Activated B cell treated with CpG ODN at 0.5 μM for 24 hours (primary cell): ENCODE results near the gene ATP8B1. TPM values are rescaled to one million over a fixed set of nuclear protein-coding genes. Genes with fewer than 3 reads are reported as not detected.

Experiments
- ATAC-seq: fragments of 200-7000 bp; cut with Tn5 transposase; one replicate; pipeline ENCODE4 v1.10.0; 2021; ENCODE audit warnings: low read depth, mild to moderate bottlenecking, moderate library complexity
- CTCF ChIA-PET: fragments of 350-600 bp; sonication (Branson Sonifier 250); formaldehyde crosslinking; loops from one replicate; lab custom pipeline; 2021; ENCODE audit warnings: antibody characterized with exemption; lab: Charles Lee
- POLR2A ChIA-PET: fragments of 350-600 bp; sonication (Branson Sonifier 250); formaldehyde crosslinking; loops from one replicate; lab custom pipeline; 2021; ENCODE audit warnings: antibody characterized with exemption; lab: Charles Lee
- DNase-seq: peaks from one replicate; pipeline ENCODE4 v3.0.0; 2022
- H3K27ac Mint-ChIP-seq: one replicate; pipeline ENCODE4 v1.8.0; 2020; ENCODE audit warnings: mixed read lengths
- H3K27me3 Mint-ChIP-seq: one replicate; pipeline ENCODE4 v1.8.0; 2021; ENCODE audit warnings: mixed read lengths
- H3K36me3 Mint-ChIP-seq: one replicate; pipeline ENCODE4 v1.8.0; 2021; ENCODE audit warnings: low read depth, mixed read lengths
- H3K4me1 Mint-ChIP-seq: one replicate; pipeline ENCODE4 v1.8.0; 2021; ENCODE audit warnings: mixed read lengths
- H3K4me3 Mint-ChIP-seq: one replicate; pipeline ENCODE4 v1.8.0; 2020; ENCODE audit warnings: mild to moderate bottlenecking, mixed read lengths
- H3K9me3 Mint-ChIP-seq: one replicate; pipeline ENCODE4 v1.8.0; 2020; ENCODE audit warnings: mixed read lengths
- CTCF ChIP-seq: fragments of 200-600 bp; IDR thresholded peaks from one replicate; pipeline ENCODE4 v1.8.0; 2022; ENCODE audit warnings: antibody characterized with exemption, mild to moderate bottlenecking
- intact Hi-C: fragments of 100-400 bp; cut with micrococcal nuclease; formaldehyde crosslinking; loops from one replicate; pipeline ENCODE4 v1.15.1; 2024
- total RNA-seq: library from RNA; stranded (reverse); gene quantifications from 2 replicates; pipeline ENCODE4 v1.2.3, GENCODE V29; 2022

The ATP8B1 gene
- total RNA-seq, 1 donor from 2014 or later: 0.69 TPM

- ChIA-PET CTCF (no interaction called here), POLR2A (no interaction called here)
- Mint-ChIP-seq H3K9me3 (peaks cover 5% of the 10 kb centered on the region), H3K27me3 (no peaks in the 10 kb centered on the region), H3K4me3 (no peak overlapping the region), H3K27ac (peak overlapping the region; percentile 57), H3K36me3 (peaks cover 12% of the 10 kb centered on the region), H3K4me1 (peaks cover 49% of the 10 kb centered on the region)
- no peak for DNase-seq
- no peak for TF ChIP-seq CTCF
- no peak for ATAC-seq
- intact Hi-C loops: no loop called here
Observed at GRCh38 chr18:57691363-57691762, 111.8 kb downstream of the ATP8B1 start.

- Mint-ChIP-seq H3K9me3 (peaks cover 5% of the 10 kb centered on the region), H3K36me3 (peaks cover 14% of the 10 kb centered on the region), H3K4me3 (no peak overlapping the region), H3K27me3 (no peaks in the 10 kb centered on the region), H3K27ac (no peak overlapping the region), H3K4me1 (peaks cover 62% of the 10 kb centered on the region)
- intact Hi-C loops: no loop called here
- TF ChIP-seq CTCF: no peak
- DNase-seq: no peak
- POLR2A ChIA-PET: no interaction called here
- no peak for ATAC-seq
- CTCF ChIA-PET: no interaction called here
Observed at GRCh38 chr18:57687970-57688369, 115.1 kb downstream of the ATP8B1 start.

GRCh38 chr18:57683470-57683869, 119.6 kb downstream of the ATP8B1 start:
- Mint-ChIP-seq H3K9me3 (peaks cover 5% of the 10 kb centered on the region), H3K27ac (no peak overlapping the region), H3K27me3 (no peaks in the 10 kb centered on the region), H3K36me3 (peaks cover 9% of the 10 kb centered on the region), H3K4me1 (peaks cover 49% of the 10 kb centered on the region), H3K4me3 (no peak overlapping the region)
- TF ChIP-seq CTCF: no peak
- DNase-seq: no peak
- no peak for ATAC-seq
- CTCF ChIA-PET: no interaction called here
- intact Hi-C loops: no loop called here
- POLR2A ChIA-PET: no interaction called here

GRCh38 chr18:57677262-57678211, 125.6 kb downstream of the ATP8B1 start:
- Mint-ChIP-seq H3K36me3 (peaks cover 19% of the 10 kb centered on the region), H3K4me3 (no peak overlapping the region), H3K9me3 (no peaks in the 10 kb centered on the region), H3K4me1 (peaks cover 43% of the 10 kb centered on the region), H3K27ac (no peak overlapping the region), H3K27me3 (no peaks in the 10 kb centered on the region)
- ATAC-seq (no peak), DNase-seq (no peak)
- intact Hi-C loops: loop anchor here (2.0 kb wide), 1 partner anchor 15 kb away; no protein-coding TSS in a partner anchor
- TF ChIP-seq CTCF: no peak
- ChIA-PET CTCF (no interaction called here), POLR2A (no interaction called here)

DNA sequence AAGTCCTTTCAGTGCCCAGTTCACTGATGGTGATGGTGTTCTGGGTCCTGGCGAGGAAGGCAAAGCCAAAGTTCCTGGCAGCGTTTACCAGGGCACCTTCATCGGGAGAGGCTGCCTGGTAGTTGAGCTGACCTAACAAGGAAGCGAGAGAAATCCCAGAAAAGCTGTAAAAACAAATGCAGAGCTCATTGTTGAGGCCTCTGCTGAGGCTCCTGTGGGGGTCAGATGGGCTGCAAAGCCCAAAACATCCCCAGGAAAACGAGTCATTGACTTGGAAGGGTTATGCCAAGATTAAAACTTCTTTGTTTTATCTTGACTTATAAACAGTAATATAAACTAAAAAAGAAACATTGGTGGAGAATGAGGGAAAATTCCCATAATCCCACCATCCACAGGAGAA, 128.2 kb downstream of the ATP8B1 start:
- Mint-ChIP-seq H3K4me3 (no peak overlapping the region), H3K36me3 (peaks cover 23% of the 10 kb centered on the region), H3K27ac (no peak overlapping the region), H3K4me1 (peaks cover 40% of the 10 kb centered on the region), H3K27me3 (no peaks in the 10 kb centered on the region), H3K9me3 (peaks cover 2% of the 10 kb centered on the region)
- intact Hi-C loops: no loop called here
- ATAC-seq: no peak
- ChIA-PET POLR2A (no interaction called here), CTCF (no interaction called here)
- DNase-seq: no peak
- TF ChIP-seq CTCF: no peak
